GM18498 (cell line): ENCODE data around the gene MRPS22.

Experiments
- ATAC-seq: cut with Tn5 transposase; IDR thresholded peaks from one replicate; pipeline ENCODE4 v1.9.1; 2021; ENCODE audit warnings: mild to moderate bottlenecking, moderate library complexity; ENCODE audit not compliant: unreplicated experiment

MRPS22 gene

DNA sequence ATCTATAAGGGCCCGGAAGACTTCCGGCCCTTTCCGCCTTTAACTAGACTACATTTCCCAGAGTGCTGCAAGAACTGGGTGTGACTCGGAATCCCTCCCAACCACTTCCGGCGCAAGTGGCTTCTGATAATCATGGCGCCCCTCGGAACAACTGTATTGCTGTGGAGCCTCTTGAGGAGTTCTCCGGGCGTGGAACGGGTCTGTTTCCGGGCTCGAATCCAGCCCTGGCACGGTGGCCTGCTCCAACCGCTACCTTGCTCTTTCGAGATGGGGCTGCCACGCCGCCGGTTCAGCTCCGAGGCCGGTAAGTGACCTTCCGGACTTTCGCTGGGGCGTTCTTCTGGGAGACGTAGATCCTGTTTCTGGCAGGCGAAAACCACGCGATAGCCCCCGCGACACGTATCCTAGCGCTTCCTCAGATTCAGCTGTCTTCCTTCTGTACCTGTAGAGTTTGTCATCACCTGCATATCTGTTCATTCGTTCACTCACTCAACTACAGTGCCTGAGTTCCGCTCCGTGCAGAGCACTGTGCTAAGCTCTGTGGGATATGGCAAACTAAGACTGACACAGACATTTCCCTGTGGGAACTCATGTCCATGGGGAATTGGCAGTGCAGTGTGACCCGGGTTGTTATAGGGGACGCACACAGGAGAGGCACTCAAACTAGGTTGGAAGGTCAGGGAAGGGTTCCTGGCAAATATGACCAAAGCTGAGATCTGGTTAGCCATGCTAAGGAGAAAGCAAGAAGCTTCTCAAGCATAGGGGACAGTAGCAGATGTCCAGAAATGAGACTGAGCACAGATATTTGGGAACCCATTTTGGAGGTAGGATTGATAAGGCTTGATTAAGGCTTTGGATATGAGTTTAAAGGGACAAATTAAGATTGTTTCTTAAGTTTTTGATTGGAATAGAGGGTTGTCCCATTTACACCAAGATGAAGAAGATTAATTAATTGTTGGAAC, at the start of gene MRPS22:
MRPS22 (plus strand) TSS at position 126 of the 962 bp plus-strand sequence; CDS start at position 133, 7 bp downstream.
- ATAC-seq, result peak; percentile 98

DNA sequence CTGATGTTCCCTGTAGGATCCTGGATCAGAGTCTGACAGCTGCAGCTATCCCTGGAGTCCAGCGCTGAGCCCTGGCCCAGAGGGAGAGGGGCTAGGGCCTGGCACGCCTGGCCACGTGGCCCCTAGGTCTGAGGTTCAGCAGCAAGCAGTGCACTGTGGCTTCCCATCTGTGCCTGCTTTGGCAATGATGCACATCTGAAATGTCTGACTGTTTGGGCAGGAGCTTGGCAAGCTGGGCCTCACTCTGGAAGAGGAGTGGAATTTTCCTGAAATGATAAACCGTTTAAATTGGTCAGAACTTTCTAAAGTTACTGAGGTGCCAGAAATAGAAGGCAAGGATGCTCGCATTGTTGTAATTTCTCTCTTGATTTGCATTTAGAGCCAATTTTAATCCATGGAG, 48.8 kb upstream of the MRPS22 start:
- no peak for ATAC-seq

DNA sequence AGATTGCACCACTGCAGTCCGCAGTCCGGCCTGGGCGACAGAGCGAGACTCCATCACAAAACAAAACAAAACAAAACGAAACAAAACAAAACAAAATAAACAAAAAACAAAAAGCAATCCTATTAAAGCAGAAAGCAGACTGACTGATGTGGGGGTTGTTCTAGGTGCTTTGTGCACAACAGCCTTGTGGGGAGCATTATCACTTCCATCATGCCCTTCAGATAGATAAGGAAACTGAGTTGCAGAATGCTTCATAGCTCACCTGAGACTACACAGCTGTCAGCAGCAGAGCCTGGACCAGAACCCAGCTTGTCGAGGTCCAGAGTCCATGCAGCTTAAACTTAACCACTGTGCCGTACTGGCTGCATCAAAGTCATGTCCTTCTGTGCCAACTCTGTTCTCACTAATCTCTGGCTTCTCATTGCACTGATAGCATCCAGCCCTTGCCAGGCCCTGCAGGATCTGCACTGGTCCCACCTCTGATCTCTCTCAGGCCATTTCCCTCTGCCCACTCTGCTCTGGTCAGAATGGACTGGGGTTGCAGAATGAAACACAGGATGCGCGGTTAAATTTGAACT, 47.6 kb upstream of the MRPS22 start:
- ATAC-seq, result no peak

DNA sequence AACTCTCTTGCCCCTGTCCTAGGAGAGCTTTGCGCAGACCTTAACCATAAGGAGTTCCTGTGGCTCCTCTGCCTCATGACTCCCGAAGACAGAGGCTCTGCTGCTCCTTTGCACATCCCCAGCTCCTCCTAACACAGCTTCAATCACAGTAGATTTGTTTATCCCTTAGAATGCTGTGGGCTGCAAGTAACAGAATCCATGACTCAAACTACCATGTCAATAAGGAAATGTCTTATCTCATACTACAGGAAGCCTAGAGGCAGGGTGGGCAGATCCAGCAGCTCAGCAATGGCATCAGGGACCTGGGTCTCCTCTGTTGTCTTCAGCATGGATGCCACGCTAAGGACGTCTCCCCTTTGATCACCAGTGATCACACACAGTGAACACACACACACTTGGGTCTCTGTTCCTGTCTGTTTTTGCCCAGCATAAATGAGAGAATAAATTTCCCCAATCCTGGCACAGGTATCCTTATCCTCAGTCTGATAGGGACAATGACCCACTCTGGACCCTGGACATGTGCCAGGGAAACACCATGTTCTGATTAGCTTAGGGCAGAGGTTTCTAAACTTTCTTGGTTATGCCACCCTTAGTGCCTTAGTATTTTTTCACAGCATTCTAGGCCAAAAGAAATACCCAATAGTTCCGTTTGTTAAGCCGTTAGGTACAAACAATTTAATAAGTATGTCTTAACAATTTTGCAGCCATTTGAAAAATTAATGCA, 46.1 kb upstream of the MRPS22 start:
- ATAC-seq, result no peak

DNA sequence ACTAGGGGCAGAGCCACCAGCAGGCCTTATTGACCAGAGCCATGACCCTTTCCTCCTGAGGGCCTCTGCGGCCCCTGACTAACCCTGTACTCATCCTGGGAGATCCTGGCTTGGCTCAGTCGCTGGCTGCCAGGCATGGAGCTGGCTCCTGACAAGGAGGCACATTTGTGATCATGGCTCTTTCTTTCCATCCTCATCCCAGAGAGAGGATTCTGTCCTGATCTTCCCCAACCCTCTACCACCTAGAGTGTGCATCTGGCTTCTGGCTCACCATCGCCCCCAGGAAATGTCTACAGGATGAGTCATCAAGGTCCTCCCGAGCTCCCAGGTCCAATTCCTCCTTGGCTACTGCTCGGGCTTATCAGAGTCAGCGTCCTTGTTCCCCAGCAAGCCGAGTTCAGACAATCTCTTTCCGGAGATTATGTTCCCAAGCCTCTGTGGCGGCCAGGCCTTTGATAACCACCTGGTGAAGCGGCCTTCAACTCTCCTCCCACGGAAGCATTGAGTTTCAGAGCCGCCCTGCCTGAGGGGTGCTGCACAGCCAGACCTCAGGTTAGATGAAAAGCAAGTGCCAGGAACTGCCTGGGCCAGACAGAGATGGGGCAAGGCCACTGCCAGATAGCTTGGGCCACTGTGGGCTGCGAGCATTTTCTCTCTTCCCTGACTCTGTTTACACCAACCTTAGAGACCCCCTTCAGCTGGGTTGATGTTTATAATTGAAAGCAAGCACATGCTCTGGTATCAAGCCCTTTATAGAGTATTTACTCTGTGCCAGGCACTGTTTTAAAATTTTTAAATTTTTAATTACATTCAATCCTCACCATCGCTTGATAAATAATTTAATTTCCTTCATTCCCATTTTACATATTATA, 44.3 kb upstream of the MRPS22 start:
- ATAC-seq, result no peak

DNA sequence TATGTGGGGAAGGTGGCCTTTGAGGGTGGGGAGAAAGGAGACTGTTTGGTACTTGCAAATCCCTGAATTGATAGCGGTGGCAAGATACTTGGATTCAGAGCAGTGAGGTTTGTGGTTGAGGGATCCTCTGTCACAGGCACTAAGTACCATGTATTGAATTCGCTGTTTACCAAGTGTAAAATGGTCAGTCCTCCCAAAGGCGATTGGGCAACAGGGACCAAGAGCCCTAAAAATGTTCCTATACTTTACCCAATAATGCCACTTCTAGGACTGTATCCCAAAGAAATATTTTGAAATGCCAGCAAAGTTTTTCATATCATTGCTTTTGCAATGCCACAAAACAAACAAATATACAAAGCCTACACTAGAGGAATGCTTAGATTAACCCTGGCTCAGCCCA, 43.4 kb upstream of the MRPS22 start:
- ATAC-seq, result no peak

DNA sequence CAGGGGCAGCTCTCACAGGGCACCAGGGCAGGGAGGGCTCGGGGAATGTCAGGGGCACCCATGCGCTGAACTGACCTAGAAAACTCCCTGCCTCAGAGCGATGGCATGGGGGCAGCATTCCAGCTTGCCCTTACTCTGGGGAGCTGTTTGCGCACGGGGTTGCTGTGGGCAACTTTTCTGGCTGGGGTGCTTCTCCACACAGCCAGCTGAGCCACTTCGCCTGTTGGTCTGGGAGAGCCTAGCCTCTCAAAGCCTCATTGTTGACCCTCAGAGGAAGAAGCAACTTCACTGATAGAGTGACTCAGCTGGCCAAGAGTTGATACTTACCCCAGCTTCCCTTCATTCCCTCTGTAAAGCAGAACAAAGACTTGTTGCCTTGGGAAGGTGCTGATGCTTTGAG, 42.6 kb upstream of the MRPS22 start:
- no peak for ATAC-seq

DNA sequence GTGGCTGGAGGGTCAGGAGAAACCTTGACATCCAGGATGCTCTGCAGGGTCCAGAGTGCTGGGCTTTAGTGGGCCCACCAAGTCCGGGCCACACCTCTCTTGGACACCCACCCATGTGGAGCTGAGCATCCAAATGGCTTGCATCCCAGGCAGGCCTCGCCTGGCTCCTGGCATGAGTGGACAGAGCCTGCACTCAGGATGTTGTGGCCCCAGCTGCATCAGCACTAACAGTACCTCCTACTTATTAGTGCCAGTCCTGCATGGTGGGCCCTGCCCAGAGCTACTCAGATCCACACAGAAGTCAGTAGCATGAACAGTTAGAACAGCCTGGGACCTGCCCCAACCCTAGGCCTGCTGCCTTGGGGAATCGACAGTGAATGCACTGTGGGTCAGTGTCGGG, 42.2 kb upstream of the MRPS22 start:
- ATAC-seq, result no peak

DNA sequence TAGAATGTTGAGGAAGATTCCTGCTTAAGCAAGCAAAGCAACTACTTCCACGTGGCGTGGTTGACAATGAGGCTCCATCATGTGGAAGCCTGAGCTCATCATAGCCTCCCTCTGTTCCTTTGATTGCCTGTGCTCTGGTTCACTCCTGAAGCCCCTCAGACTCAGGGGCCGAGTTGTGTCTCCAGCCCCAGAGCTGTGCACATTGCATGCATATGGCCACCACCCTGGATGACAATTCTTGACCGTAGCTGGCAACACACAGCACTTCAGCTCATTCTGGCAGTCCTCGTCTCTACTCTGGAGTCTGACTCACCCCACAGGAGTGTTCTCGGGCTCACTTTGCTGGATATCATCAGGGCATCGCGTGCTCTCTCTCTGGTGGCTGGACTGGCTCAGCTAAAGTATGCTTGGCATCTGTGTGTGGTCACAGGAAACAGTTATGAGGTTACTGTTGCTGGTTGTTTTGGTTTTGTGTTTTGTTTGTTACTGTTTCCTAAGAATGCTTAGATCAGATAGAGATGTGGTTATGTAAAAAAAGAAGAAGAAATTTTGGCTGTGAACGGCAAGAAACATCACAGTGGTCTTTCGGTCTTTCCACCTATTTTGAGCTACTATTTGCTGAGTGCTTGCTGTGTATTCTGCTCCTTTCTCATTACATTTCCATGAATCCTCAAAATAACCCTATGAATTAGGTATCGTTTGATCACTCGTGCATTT, 41.6 kb upstream of the MRPS22 start:
- no peak for ATAC-seq

DNA sequence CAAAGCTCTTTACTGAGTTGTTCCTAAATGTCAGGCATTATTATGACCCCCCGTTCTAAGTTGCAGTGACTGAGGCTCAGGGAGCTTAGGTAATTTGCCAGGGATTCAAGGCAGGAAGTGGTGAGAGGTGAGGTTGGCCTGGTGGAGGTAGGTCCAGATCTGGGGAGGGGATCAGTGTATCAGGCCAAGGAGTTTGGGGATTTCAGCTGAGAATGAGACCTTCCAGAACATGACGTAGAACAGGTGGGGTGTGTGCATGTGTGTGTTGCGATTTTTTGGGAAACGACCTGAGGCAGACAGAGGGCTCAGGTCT, 41.1 kb upstream of the MRPS22 start:
- ATAC-seq, result no peak

DNA sequence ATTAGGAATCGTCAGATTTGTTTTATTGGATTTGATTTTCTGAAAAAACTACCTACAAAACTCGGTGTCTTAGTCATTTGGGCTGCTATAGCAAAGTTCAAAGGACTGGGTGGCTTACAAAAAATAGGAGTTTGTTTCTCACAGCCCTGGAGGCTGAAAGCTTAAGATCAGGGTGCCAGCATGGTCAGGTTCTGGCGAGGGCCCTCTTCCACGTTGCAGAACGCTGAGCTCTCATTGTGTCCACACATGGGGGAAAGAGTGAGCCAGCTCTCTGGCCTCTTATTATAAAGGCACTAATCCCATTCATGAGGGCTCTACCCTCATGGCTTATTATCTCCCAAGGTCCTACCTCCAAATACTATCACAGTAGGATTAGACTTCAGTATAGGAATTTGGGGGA, 40.6 kb upstream of the MRPS22 start:
- no peak for ATAC-seq

DNA sequence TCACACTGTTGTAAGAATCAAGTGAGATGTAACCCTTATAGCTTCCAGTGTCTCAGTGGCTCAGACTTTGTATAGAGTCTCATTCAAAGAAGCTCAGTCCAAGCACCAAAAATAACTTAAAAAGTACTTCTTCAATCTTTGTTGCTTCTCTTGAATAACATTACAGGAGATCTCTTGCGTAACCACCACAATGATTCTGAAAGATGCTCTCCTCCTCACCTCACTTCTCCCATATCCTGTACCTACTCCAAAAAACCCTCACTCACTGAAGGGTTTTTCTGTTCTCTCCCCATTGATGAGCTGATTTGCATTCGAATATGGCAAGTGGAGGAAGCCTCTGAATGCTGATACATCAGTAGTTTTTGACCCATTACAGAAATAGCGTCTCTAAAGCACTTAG, 39.4 kb upstream of the MRPS22 start:
- no peak for ATAC-seq

DNA sequence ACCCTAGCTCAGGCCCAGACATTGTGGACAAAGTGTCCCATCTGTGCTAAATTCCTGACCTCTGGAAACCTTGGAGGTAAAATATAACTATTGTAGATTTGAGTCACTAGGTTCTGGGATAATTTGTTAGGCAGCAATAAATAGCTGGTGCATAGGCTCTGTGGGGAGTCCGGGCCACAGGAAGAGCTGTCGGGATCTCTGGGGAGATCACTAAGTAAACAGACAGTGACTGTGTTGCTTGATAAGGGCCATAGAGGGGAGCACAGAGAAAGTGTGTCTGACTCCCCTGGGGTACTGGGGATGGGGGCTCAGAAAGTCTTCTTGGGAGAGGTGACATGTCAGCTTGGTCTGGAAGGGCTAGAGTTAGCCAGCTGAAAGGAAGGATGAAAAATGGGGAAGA, 37.7 kb upstream of the MRPS22 start:
- no peak for ATAC-seq

DNA sequence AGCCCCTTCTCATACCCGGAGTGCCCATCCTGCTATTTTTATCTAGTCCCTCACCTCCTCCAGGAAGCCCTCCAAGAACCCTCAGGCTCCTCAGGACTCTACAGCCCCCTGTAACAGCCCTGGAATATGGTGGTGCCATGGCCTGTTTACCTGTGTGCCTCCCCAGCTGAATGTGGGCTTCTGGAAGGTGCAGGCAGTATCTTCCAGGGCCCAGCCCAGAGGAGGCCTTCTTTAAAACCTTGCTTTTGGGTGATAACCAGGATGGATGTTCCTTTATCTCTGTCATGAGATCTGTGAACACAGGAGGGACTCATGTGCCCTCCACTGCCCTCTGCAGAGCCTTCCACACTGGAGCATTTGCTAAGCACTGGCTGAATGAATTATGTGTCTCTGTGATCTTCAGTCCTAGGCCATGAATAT, 36.7 kb upstream of the MRPS22 start:
- no peak for ATAC-seq

DNA sequence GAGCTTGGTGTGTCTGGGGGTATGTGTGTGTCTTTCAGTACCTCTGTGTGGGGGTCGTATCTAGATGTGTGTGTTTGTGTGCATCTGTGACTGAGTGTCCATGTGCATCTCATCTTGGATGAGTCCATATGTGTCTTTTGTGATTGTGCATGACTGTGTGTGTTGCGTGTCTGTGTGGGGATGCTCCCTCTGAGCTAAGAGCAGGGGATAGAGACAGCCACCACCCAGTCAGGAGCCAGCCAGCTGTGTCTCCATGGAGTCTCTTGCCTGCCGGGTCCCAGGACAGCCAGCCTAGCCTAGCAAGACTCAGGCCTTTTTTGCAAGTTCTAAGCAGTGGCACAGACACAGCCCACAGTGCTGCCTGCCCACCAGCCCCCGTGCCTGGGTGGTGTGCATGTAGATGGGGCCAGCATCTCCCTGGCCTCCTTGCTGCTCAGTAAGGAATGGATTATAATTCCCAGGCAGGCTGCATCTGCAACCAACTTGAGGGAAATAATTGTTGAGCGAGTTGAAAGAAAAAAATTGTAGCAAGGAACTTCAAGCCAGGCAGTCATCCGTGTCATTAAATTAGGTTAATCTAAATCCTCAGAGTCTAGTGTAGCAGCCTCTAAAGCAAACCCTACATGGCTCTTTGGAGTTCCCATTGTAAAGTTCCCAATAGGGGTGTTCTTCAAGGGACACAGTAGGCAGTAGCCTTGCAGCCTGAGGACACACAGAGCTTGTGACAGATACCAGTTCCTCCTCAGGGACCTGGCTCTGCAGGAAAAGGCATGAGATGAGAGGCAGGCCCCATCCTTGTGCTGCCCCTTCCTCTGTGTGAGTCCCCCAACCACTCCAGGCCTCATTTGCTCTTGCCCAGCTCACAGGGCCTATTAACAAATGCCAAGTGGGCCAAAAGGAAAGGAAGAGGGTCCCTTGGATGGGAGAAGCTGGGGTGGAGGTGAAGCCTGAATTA, 35.9 kb upstream of the MRPS22 start:
- no peak for ATAC-seq

DNA sequence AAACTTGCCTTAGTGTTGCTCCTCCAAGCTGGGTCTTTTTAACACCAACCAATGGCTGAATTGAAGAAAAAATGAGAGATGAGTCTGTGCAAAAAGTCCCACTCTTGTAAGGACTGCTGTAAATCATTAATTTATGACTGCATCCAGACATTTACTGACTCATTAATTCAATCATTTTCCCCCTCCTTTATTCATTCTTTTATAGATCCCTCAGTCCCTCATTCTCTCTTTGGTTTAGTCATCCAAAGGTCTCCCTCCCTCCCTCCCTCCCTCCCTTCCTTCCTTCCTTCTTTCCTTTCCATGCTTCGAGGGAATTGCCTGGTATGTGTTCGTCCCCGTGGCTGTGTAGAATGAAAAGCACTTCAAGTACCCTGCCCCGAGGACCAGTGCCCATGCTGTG, 35.3 kb upstream of the MRPS22 start:
- no peak for ATAC-seq

DNA sequence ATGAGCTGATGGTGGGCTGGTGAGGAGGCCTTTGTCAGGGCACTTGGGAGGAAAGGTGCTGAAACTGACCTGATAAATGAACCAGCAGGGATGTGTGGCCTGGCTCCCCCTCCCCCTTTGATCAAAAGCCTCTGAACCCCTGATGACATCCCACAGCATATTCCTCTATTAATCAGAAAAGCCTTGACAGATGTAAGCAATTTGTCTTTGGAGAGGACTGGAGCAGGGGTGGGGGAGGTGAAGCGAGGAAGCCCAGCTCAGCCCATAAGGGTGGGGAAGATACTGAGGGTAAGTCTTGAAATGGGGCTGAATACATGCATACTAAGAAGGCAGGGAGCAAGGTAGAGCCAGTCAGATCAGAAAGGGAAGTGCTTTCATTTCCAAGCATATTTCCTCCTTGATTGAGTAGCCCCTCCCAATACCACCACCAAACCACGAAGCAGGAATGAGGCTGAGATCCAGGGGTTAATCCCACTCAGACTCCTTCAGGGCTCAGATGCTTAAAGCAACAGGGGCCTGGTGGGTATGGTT, 34.7 kb upstream of the MRPS22 start:
- ATAC-seq, result no peak

DNA sequence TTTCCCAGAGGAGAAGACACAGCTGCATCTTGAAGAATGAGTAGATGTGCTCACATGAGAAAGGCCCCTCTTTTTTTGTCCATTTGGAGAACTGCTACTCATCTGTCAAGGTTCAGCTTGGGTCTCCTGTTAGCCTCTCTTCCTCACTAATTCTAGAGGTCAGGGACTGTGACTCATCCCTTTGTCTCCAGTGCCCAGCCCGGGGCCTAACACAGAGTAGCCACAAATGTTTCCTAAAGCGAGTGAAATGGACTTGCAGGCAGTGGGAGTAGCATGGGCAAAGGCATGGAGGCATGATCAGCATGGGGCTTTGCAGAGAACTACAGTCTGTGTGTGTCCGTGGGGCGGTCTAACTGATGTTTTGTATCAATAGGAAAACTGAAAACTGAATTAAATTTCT, 33.9 kb upstream of the MRPS22 start:
- no peak for ATAC-seq

DNA sequence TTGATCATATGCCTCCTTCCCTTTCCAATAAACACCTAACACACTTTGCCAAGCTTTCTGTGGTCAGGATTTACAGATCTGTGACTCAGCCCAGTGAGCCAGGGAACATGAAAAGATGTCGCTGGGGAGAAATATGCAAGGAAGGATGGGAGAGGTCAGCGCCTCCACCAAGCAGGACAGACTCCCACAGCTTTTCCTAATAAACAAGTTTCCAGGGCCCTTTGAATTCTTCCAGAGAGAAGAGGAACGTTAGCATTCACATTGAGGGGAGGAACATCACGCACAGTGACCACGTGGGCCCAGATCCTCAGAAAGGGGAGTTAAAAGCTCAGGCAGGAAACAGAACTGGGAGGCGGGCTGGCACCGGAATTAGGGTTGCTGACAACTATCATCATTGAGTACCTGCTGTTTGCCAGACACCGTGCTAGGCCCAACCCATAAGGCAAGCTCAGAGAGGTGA, 33.3 kb upstream of the MRPS22 start:
- no peak for ATAC-seq
